Endothelial cell of umbilical vein (primary cell): Measurements from ENCODE around the gene IGSF9B. TPM values are rescaled to one million over a fixed set of nuclear protein-coding genes. Genes with fewer than 3 reads are reported as not detected.

Experiments
- BruUV-seq: library from RNA; stranded (reverse); fragments of 400-500 nt; replicated peaks from 2 replicates; lab custom pipeline; 2021; lab: Mats Ljungman, UMichigan
- CTCF ChIA-PET: fragments of 300-600, 350-600 bp; sonication (Branson Sonifier 250); formaldehyde crosslinking; loops from one replicate; lab custom pipeline; 2021; ENCODE audit warnings: antibody characterized with exemption, inconsistent platforms; lab: Charles Lee
- POLR2A ChIA-PET: fragments of 300-600, 350-600 bp; sonication (Branson Sonifier 250); formaldehyde crosslinking; loops from one replicate; lab custom pipeline; 2021; ENCODE audit warnings: antibody characterized with exemption, inconsistent platforms; lab: Charles Lee
- DNase-seq: peaks from one replicate; pipeline ENCODE4 v3.0.0-alpha.2; 2011; ENCODE audit warnings: low read depth, low spot score
- FAIRE-seq: peaks from 2 replicates; lab custom pipeline; 2011; peaks lifted over from hg19 to GRCh38; lab: Jason Lieb, UNC
- H2AFZ ChIP-seq: 2 replicates; pipeline ENCODE4 v1.6.0; 2012; ENCODE audit warnings: low read depth, low read length, control low read depth, inconsistent platforms
- H3K27ac ChIP-seq: 2 replicates; pipeline ENCODE4 v1.5.1; 2011; ENCODE audit warnings: low read depth, mild to moderate bottlenecking, control low read depth, low read length, moderate library complexity; ENCODE audit not compliant: insufficient read depth
- H3K27me3 ChIP-seq, 2 experiments: 2 replicates each; pipeline versions ENCODE4 v1.6.0 to v1.6.1; 2011; ENCODE audit warnings: low read length in 2 of 2, mixed read lengths in 1 of 2; ENCODE audit not compliant: control insufficient read depth in 2 of 2, insufficient read depth in 2 of 2
- H3K36me3 ChIP-seq, 2 experiments: 2 replicates in 1 of 2; 3 replicates in 1 of 2; pipeline ENCODE4 v1.5.1; 2011; ENCODE audit warnings: low read length in 2 of 2, mild to moderate bottlenecking in 1 of 2, moderate library complexity in 1 of 2; ENCODE audit not compliant: control insufficient read depth in 2 of 2, insufficient read depth in 2 of 2; ENCODE audit errors: extremely low read depth in 1 of 2
- H3K4me1 ChIP-seq: 3 replicates; pipeline ENCODE4 v1.5.1; 2011; ENCODE audit warnings: mild to moderate bottlenecking, low read length; ENCODE audit not compliant: control insufficient read depth, insufficient read depth; ENCODE audit errors: extremely low read depth
- H3K4me2 ChIP-seq: 2 replicates; pipeline ENCODE4 v1.6.1; 2011; ENCODE audit warnings: low read length, control low read depth, mixed read lengths; ENCODE audit not compliant: insufficient read depth
- H3K4me3 ChIP-seq, 3 experiments: fragments of 200-600 bp in 1 of 3; sonication (generic), shearing (Covaris generic) in 1 of 3; replicated peaks in 1 of 3; 2 replicates each; pipeline ENCODE4 v1.5.1; 2011 to 2016; ENCODE audit warnings: control low read depth in 3 of 3, low read length in 3 of 3, mild to moderate bottlenecking in 2 of 3, inconsistent platforms in 1 of 3, low read depth in 1 of 3, moderate library complexity in 1 of 3; ENCODE audit not compliant: insufficient read depth in 1 of 3
- H3K79me2 ChIP-seq: 2 replicates; pipeline ENCODE4 v1.6.0; 2012; ENCODE audit warnings: low read length, inconsistent platforms; ENCODE audit not compliant: control insufficient read depth, insufficient read depth
- H3K9ac ChIP-seq: replicated peaks from 2 replicates; pipeline ENCODE3; 2011; ENCODE audit warnings: low read length, control low read depth; ENCODE audit not compliant: insufficient read depth; ENCODE audit errors: extremely low read depth
- H3K9me1 ChIP-seq: replicated peaks from 3 replicates; pipeline ENCODE4 v1.6.0; 2011; ENCODE audit warnings: mild to moderate bottlenecking, low read length; ENCODE audit not compliant: control insufficient read depth, insufficient read depth; ENCODE audit errors: extremely low read depth
- H3K9me3 ChIP-seq: replicated peaks from 2 replicates; pipeline ENCODE4 v1.5.1; 2012; ENCODE audit warnings: low read length, inconsistent platforms; ENCODE audit not compliant: control insufficient read depth, insufficient read depth
- H4K20me1 ChIP-seq: replicated peaks from 2 replicates; pipeline ENCODE3; 2011; ENCODE audit warnings: mild to moderate bottlenecking, low read length; ENCODE audit not compliant: control insufficient read depth, insufficient read depth; ENCODE audit errors: extremely low read depth
- EZH2 ChIP-seq: IDR thresholded peaks from 2 replicates; pipeline ENCODE4 v1.6.1; 2012; ENCODE audit warnings: borderline replicate concordance, low read depth, mild to moderate bottlenecking, moderate library complexity, low read length, inconsistent platforms; ENCODE audit not compliant: severe bottlenecking
- FOS ChIP-seq: IDR thresholded peaks from 2 replicates; pipeline ENCODE4 v1.6.1; 2011; ENCODE audit warnings: mild to moderate bottlenecking, low read length, moderate library complexity, borderline replicate concordance; ENCODE audit not compliant: insufficient read depth
- GATA2 ChIP-seq: IDR thresholded peaks from 2 replicates; pipeline ENCODE4 v1.7.0; 2011; ENCODE audit warnings: low read depth, mild to moderate bottlenecking, moderate library complexity, mixed read lengths, low read length; ENCODE audit not compliant: insufficient read length, insufficient read depth
- JUN ChIP-seq: IDR thresholded peaks from 2 replicates; pipeline ENCODE4 v1.6.1; 2011; ENCODE audit warnings: borderline replicate concordance, low read depth; ENCODE audit not compliant: insufficient read length, insufficient read depth
- MYC ChIP-seq: IDR thresholded peaks from one replicate; pipeline ENCODE4 v1.6.1; 2011; ENCODE audit warnings: mild to moderate bottlenecking, low read depth, low read length
- POLR2A ChIP-seq: IDR thresholded peaks from 2 replicates; pipeline ENCODE4 v1.6.1; 2012; ENCODE audit warnings: low read depth, mild to moderate bottlenecking, control low read depth, low read length
- POLR2AphosphoS5 ChIP-seq: IDR thresholded peaks from 2 replicates; pipeline ENCODE4 v1.6.1; 2012; ENCODE audit warnings: low read depth, mild to moderate bottlenecking, control low read depth, low read length, moderate library complexity; ENCODE audit not compliant: insufficient read depth
- dilution Hi-C: fragments of 300-500 bp; cut with MboI; formaldehyde crosslinking; loops from one replicate; pipeline ENCODE4 v1.15.0; 2019; ENCODE audit warnings: low sequenced_read_pairs; ENCODE audit not compliant: extremely low pct_ligation_motif_present
- intact Hi-C: fragments of 100-400 bp; cut with micrococcal nuclease; formaldehyde crosslinking; loops from one replicate; pipeline ENCODE4 v1.10.0; 2022
- polyA plus RNA-seq, 4 experiments: library from polyadenylated mRNA; depleted of rRNA in 3 of 4; stranded (reverse) in 3 of 4; unstranded in 1 of 4; fragments of >200 nt; gene quantifications; 2 replicates each; pipeline versions ENCODE4 v1.2.1 to v1.2.3, GENCODE V29; 2011 to 2012; ENCODE audit warnings: missing spikeins in 1 of 4
- total RNA-seq: library from RNA; stranded (reverse); gene quantifications from 2 replicates; pipeline ENCODE4 v1.2.3, GENCODE V29; 2021
- TF ChIP-seq, protein P1 (sequence below): IDR thresholded peaks from 2 replicates; pipeline ENCODE4 v1.6.1; 2011; ENCODE audit not compliant: insufficient read depth, insufficient read length
- TF ChIP-seq, protein P2 (sequence below), 2 donors: IDR thresholded peaks; 1 replicate in 1 of 2; 2 replicates in 1 of 2; pipeline ENCODE4 v1.5.1; 2011; ENCODE audit warnings: low read length in 2 of 2, mild to moderate bottlenecking in 2 of 2, moderate library complexity in 2 of 2, control low read depth in 1 of 2, inconsistent platforms in 1 of 2, low read depth in 1 of 2; ENCODE audit not compliant: insufficient read depth in 1 of 2; ENCODE audit errors: extremely low read depth in 1 of 2

IGSF9B gene
- total and polyA plus RNA-seq, 2 donors (not counting 3 experiments of a cell fraction or from before 2014, with no cell fraction given), result 0.15 to 0.18 TPM

DNA sequence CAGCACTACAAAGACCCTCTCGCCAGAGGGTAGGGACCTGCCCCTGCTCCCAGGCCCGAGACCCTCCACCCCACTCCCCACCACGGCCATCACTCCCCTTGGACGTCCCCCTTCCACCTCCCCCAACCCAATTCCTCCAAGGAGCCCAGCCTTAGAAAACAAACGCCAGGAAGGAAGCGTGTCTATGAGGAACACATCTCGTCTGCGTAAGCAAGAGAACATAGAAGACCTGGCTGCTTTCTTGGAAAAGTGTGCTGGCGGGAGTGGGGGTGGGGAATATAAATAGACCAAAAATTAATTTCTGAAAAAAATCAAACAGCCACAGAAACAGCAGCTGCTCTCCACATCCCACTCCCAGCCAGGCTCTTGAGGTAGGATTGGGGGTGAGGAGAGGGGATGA lies 23.9 kb upstream of the IGSF9B start:
- intact Hi-C loops, result no loop called here
- Histone ChIP-seq H3K9me1 (no peaks in the 10 kb centered on the region), H3K27ac (no peak overlapping the region), H3K4me2 (no peak overlapping the region), H3K27me3 (no peaks in the 10 kb centered on the region), H3K4me1 (no peaks in the 10 kb centered on the region), H3K79me2 (no peaks in the 10 kb centered on the region), H4K20me1 (no peaks in the 10 kb centered on the region), H2AFZ (no peak overlapping the region), H3K9me3 (no peaks in the 10 kb centered on the region), H3K4me3 (no peak overlapping the region), H3K9ac (no peak overlapping the region), H3K36me3 (no peaks in the 10 kb centered on the region)
- FAIRE-seq (no peak), DNase-seq (no peak)
- TF ChIP-seq, protein P1, sequence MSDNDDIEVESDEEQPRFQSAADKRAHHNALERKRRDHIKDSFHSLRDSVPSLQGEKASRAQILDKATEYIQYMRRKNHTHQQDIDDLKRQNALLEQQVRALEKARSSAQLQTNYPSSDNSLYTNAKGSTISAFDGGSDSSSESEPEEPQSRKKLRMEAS, result no peak
- TF ChIP-seq, protein P2, sequence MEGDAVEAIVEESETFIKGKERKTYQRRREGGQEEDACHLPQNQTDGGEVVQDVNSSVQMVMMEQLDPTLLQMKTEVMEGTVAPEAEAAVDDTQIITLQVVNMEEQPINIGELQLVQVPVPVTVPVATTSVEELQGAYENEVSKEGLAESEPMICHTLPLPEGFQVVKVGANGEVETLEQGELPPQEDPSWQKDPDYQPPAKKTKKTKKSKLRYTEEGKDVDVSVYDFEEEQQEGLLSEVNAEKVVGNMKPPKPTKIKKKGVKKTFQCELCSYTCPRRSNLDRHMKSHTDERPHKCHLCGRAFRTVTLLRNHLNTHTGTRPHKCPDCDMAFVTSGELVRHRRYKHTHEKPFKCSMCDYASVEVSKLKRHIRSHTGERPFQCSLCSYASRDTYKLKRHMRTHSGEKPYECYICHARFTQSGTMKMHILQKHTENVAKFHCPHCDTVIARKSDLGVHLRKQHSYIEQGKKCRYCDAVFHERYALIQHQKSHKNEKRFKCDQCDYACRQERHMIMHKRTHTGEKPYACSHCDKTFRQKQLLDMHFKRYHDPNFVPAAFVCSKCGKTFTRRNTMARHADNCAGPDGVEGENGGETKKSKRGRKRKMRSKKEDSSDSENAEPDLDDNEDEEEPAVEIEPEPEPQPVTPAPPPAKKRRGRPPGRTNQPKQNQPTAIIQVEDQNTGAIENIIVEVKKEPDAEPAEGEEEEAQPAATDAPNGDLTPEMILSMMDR (IDR thresholded peaks at IDR 0.05; ENCODE audit: extremely low read depth in 1 of 2, insufficient read depth in 1 of 2, low read depth in 1 of 2, low read length in 2 of 2), result no peak
- no peak for TF ChIP-seq EZH2
- TF ChIP-seq FOS, result no peak
- TF ChIP-seq POLR2AphosphoS5, result no peak
- no peak for TF ChIP-seq POLR2A
- no peak for TF ChIP-seq GATA2
- TF ChIP-seq MYC, result no peak
- TF ChIP-seq JUN, result no peak
- POLR2A ChIA-PET, result no interaction called here
- dilution Hi-C loops, result no loop called here
- BruUV-seq, result no TSS peak
- CTCF ChIA-PET, result no interaction called here
